Esophagus muscularis mucosa (tissue), 4 donors: ENCODE data around the gene HAVCR1. TPM values are rescaled to one million over a fixed set of nuclear protein-coding genes. Genes with fewer than 3 reads are reported as not detected.
"Not testable (repeated sequence)": the region's sequence is repeated elsewhere in the genome, so short reads cannot be mapped to it uniquely, and the experiment has no call there.

Experiments
- DNase-seq: peaks from one replicate; pipeline ENCODE4 v3.0.0-alpha.2; 2017; ENCODE audit errors: extremely low spot score
- H3K27ac ChIP-seq, 4 donors: fragments of 200-600 bp; sonication (generic); replicated peaks in 1 of 4; 1 replicate in 3 of 4; 2 replicates in 1 of 4; pipeline ENCODE4 v1.5.1; 2016 to 2019; ENCODE audit warnings: mild to moderate bottlenecking in 1 of 4
- H3K27me3 ChIP-seq, 4 donors: fragments of 200-600 bp; sonication (generic); one replicate each; pipeline versions ENCODE4 v1.5.1 to v1.6.0; 2016 to 2019
- H3K36me3 ChIP-seq, 4 donors: fragments of 200-600 bp; sonication (generic); one replicate each; pipeline ENCODE4 v1.5.1; 2016 to 2019
- H3K4me1 ChIP-seq, 4 donors: fragments of 200-600 bp; sonication (generic); one replicate each; pipeline ENCODE4 v1.5.1; 2016 to 2019
- H3K4me3 ChIP-seq, 4 donors: fragments of 200-600 bp; sonication (generic); 1 replicate in 2 of 4; 2 replicates in 2 of 4; pipeline ENCODE4 v1.5.1; 2016 to 2019; ENCODE audit warnings: mild to moderate bottlenecking in 4 of 4, moderate library complexity in 1 of 4
- H3K9me3 ChIP-seq, 4 donors: fragments of 200-600 bp; sonication (generic); 1 replicate in 3 of 4; 2 replicates in 1 of 4; pipeline ENCODE4 v1.5.1; 2016 to 2019
- CTCF ChIP-seq, 3 experiments: fragments of 200-600 bp in 2 of 3; fragments of 450-650 bp in 1 of 3; sonication (generic) in 2 of 3; IDR thresholded peaks; one replicate each; pipeline ENCODE4 v1.5.1; 2017 to 2019; ENCODE audit warnings: antibody characterized with exemption in 3 of 3, mild to moderate bottlenecking in 2 of 3, moderate library complexity in 1 of 3
- EP300 ChIP-seq: sonication (generic); formaldehyde crosslinking; IDR thresholded peaks from one replicate; pipeline ENCODE4 v1.6.1; 2017; ENCODE audit warnings: antibody characterized with exemption
- POLR2A ChIP-seq: fragments of 450-650 bp; IDR thresholded peaks from one replicate; pipeline ENCODE4 v1.6.1; 2017; ENCODE audit warnings: antibody characterized with exemption, moderate library complexity, mild to moderate bottlenecking, low read depth
- POLR2AphosphoS5 ChIP-seq, 2 donors: sonication (generic); formaldehyde crosslinking; IDR thresholded peaks; one replicate each; pipeline ENCODE4 v1.6.1; 2017; ENCODE audit warnings: antibody characterized with exemption in 2 of 2
- WGBS: methylation state at CpG from one replicate; pipeline ENCODE4 v1.1.5; 2018; 5-methylcytosine and 5-hydroxymethylcytosine counted together
- intact Hi-C: fragments of 100-400 bp; cut with DNase I; formaldehyde crosslinking; loops from one replicate; pipeline ENCODE4 v1.15.1; 2023
- total RNA-seq, 4 donors: library from RNA; depleted of rRNA; stranded (reverse); fragments of >200 nt; gene quantifications; one replicate each; pipeline versions ENCODE4 v1.1.0 to v1.2.1, GENCODE V29; 2016

Gene HAVCR1
- total RNA-seq, 4 donors from 2014 or later, result 0.17 TPM; not detected in 3

GRCh38 chr5:157045601-157046000, 13.3 kb downstream of the HAVCR1 start:
- TF ChIP-seq POLR2AphosphoS5 (IDR thresholded peaks at IDR 0.05), result no peak
- no peak for TF ChIP-seq POLR2A
- no peak for TF ChIP-seq CTCF (IDR thresholded peaks at IDR 0.05)
- no peak for TF ChIP-seq EP300
- no peak for DNase-seq
- no peaks in the 10 kb centered on the region for H3K27me3 ChIP-seq
- WGBS, result 58% methylated on average over 3 of the region's 3 CpGs
- H3K4me3 ChIP-seq, result no peak overlapping the region
- H3K9me3 ChIP-seq, result no peaks in the 10 kb centered on the region
- H3K4me1 ChIP-seq, result no peaks in the 10 kb centered on the region
- intact Hi-C loops, result no loop called here
- H3K36me3 ChIP-seq, result no peaks in the 10 kb centered on the region
- no peak overlapping the region for H3K27ac ChIP-seq

GRCh38 chr5:157038568-157039187, 20.2 kb downstream of the HAVCR1 start:
- 84% methylated on average over 5 of the region's 5 CpGs for WGBS
- TF ChIP-seq POLR2AphosphoS5 (IDR thresholded peaks at IDR 0.05) (no peak), EP300 (no peak), CTCF (IDR thresholded peaks at IDR 0.05) (no peak), POLR2A (no peak)
- H3K4me1 ChIP-seq, result no peaks in the 10 kb centered on the region
- H3K36me3 ChIP-seq, result no peaks in the 10 kb centered on the region
- intact Hi-C loops, result no loop called here
- no peaks in the 10 kb centered on the region for H3K9me3 ChIP-seq
- H3K27me3 ChIP-seq, result no peaks in the 10 kb centered on the region
- no peak for DNase-seq
- no peak overlapping the region for H3K27ac ChIP-seq
- H3K4me3 ChIP-seq, result no peak overlapping the region

- H3K36me3 ChIP-seq, H3K4me3 ChIP-seq, H3K27ac ChIP-seq, intact Hi-C loops, H3K9me3 ChIP-seq, H3K4me1 ChIP-seq, H3K27me3 ChIP-seq, DNase-seq: not testable (repeated sequence)
- WGBS, result 58% methylated on average over 17 of the region's 17 CpGs
Observed at GRCh38 chr5:157034106-157035072, 24.5 kb downstream of the HAVCR1 start.

- intact Hi-C loops, result no loop called here
- no peaks in the 10 kb centered on the region for H3K9me3 ChIP-seq
- no peak for TF ChIP-seq POLR2AphosphoS5 (IDR thresholded peaks at IDR 0.05)
- no peaks in the 10 kb centered on the region for H3K4me1 ChIP-seq
- H3K4me3 ChIP-seq, result no peak overlapping the region
- 73% methylated on average over 4 of the region's 4 CpGs for WGBS
- H3K27me3 ChIP-seq, result no peaks in the 10 kb centered on the region
- H3K36me3 ChIP-seq, result no peaks in the 10 kb centered on the region
- H3K27ac ChIP-seq, result no peak overlapping the region
- DNase-seq, result no peak
Observed at GRCh38 chr5:157033071-157033583, 25.8 kb downstream of the HAVCR1 start.

- Histone ChIP-seq H3K4me1 (no peaks in the 10 kb centered on the region), H3K27ac (no peak overlapping the region), H3K4me3 (no peak overlapping the region), H3K9me3 (no peaks in the 10 kb centered on the region), H3K36me3 (no peaks in the 10 kb centered on the region), H3K27me3 (no peaks in the 10 kb centered on the region)
- DNase-seq, result no peak
- intact Hi-C loops, result no loop called here
- 60% methylated on average over 3 of the region's 3 CpGs for WGBS
- TF ChIP-seq CTCF (IDR thresholded peaks at IDR 0.05) (no peak), POLR2A (no peak), POLR2AphosphoS5 (IDR thresholded peaks at IDR 0.05) (no peak), EP300 (no peak)
Observed at GRCh38 chr5:157030692-157031091, 28.2 kb downstream of the HAVCR1 start.
